ENCODE data around the gene ZKSCAN8. TPM values are rescaled to one million over a fixed set of nuclear protein-coding genes. Genes with fewer than 3 reads are reported as not detected.

The ZKSCAN8 gene
- total RNA-seq, 1 experiment from 2014 or later = 25.4 TPM

- Histone ChIP-seq H3K27me3 (ENCODE audit: insufficient read depth, low read length) (no peaks in the 10 kb centered on the region), H4K91ac (ENCODE audit: insufficient read length, low read depth, low read length) (no peak overlapping the region), H3K23ac (ENCODE audit: insufficient read length, low read depth, low read length) (no peak overlapping the region), H2BK120ac (ENCODE audit: low read depth, low read length, poor library complexity, severe bottlenecking) (no peak overlapping the region), H3K79me1 (ENCODE audit: insufficient read depth, low read depth, low read length, poor library complexity, severe bottlenecking) (no peaks in the 10 kb centered on the region), H4K5ac (ENCODE audit: insufficient read length, low read depth, low read length) (no peak overlapping the region), H3K9ac (ENCODE audit: extremely low read depth, insufficient read length, low read length) (no peak overlapping the region), H4K20me1 (ENCODE audit: control insufficient read depth, insufficient read depth, insufficient read length) (no peaks in the 10 kb centered on the region), H2BK5ac (ENCODE audit: insufficient read length, low read length) (no peak overlapping the region), H3K79me2 (ENCODE audit: insufficient read depth, low read length) (no peaks in the 10 kb centered on the region), H3K4ac (ENCODE audit: low read depth, low read length) (no peak overlapping the region), H2BK12ac (ENCODE audit: insufficient read length, low read depth, low read length) (no peak overlapping the region), H2AFZ (ENCODE audit: low read length) (no peak overlapping the region), H3K18ac (ENCODE audit: insufficient read length, low read depth, low read length) (no peak overlapping the region), H3K14ac (ENCODE audit: insufficient read depth, low read length) (no peak overlapping the region), H3K27ac (ENCODE audit: insufficient read length, low read depth, low read length) (no peak overlapping the region), H2AK5ac (ENCODE audit: insufficient read length, low read length) (no peak overlapping the region), H3K4me2 (ENCODE audit: insufficient read depth, insufficient read length, low read length) (no peak overlapping the region), H3K4me1 (ENCODE audit: insufficient read depth, low read length) (no peaks in the 10 kb centered on the region; the same call in 1 of the 2 replicates), H3K56ac (ENCODE audit: insufficient read length, low read depth, low read length) (no peak overlapping the region), H3K9me3 (ENCODE audit: control insufficient read depth, low read depth, low read length) (no peaks in the 10 kb centered on the region), H2BK15ac (ENCODE audit: low read depth, low read length) (no peak overlapping the region), H3T11ph (ENCODE audit: low read length) (no peak overlapping the region), H4K8ac (replicated peaks; ENCODE audit: insufficient read length, low read depth, low read length) (no peak overlapping the region), H2BK20ac (ENCODE audit: low read depth, low read length, poor library complexity, severe bottlenecking) (no peak overlapping the region), H3K23me2 (ENCODE audit: insufficient read length, low read depth, low read length, poor library complexity, severe bottlenecking) (no peaks in the 10 kb centered on the region)
- no peak for TF ChIP-seq CTCF (conservative IDR thresholded peaks at IDR 0.05)
- no peak overlapping the region for H3K27ac Mint-ChIP-seq
- no CpG with 5 or more reads among the region's 1 CpG for WGBS (ENCODE audit: extremely low coverage, insufficient read length, low lambda C conversion rate)
- H3K9me3 Mint-ChIP-seq = no peaks in the 10 kb centered on the region; a peak in 1 of 5 replicates
- H3K4me3 Mint-ChIP-seq = no peak overlapping the region
- peaks cover 8 to 14% of the 10 kb centered on the region in 2 experiments for H3K4me1 Mint-ChIP-seq
- H3K36me3 Mint-ChIP-seq (ENCODE audit: insufficient read depth in 1 of 3, low read depth in 3 of 3) = no peaks in the 10 kb centered on the region; a peak in 2 of 7 replicates
- H3K27me3 Mint-ChIP-seq (ENCODE audit: low read depth) = peaks cover 70% of the 10 kb centered on the region
- no peak for DNase-seq
These were observed 23.9 kb downstream of the ZKSCAN8 start for GRCh38 chr6:28165563-28165962.
